RWPE1 (cell line): Measurements from ENCODE around the gene PLA2G4E.

Source experiments
- CTCF ChIA-PET: fragments of 350-600 bp; sonication (Branson Sonifier 250); formaldehyde crosslinking; extraction: SDS; loops from one replicate; lab custom pipeline; 2021; lab: Yijun Ruan, JAX
- POLR2A ChIA-PET: fragments of 400-600 bp; formaldehyde crosslinking; extraction: SDS; loops from one replicate; lab custom pipeline; 2020; ENCODE audit warnings: antibody characterized with exemption; ENCODE audit not compliant: low non-redundant PET; lab: Yijun Ruan, JAX
- DNase-seq: peaks from one replicate; pipeline ENCODE4 v3.0.0; 2012; ENCODE audit warnings: low spot score
- H3K27ac ChIP-seq: fragments of 450-650 bp; 2 replicates; pipeline ENCODE4 v1.5.1; 2017
- CTCF ChIP-seq: fragments of 450-650 bp; conservative IDR thresholded peaks from 2 replicates; pipeline ENCODE4 v1.5.1; 2017; ENCODE audit warnings: low read depth, mild to moderate bottlenecking

The PLA2G4E gene

GRCh38 chr15:41993472-41994170 is 27.2 kb downstream of the PLA2G4E start:
- no peak for DNase-seq
- no peak for TF ChIP-seq CTCF
- no peak overlapping the region for H3K27ac ChIP-seq
- POLR2A ChIA-PET, result no interaction called here
- CTCF ChIA-PET, result interaction anchor here (0.7 to 3.1 kb wide), 3 partner anchors 91 to 387 kb away, joined by 3 to 12 read pairs (median 4); no protein-coding TSS in a partner anchor

GRCh38 chr15:41992803-41993190 is 28.0 kb downstream of the PLA2G4E start:
- no peak for DNase-seq
- POLR2A ChIA-PET, result no interaction called here
- no peak overlapping the region for H3K27ac ChIP-seq
- CTCF ChIA-PET, result interaction anchor here (0.7 to 1.1 kb wide), 2 partner anchors 145 to 388 kb away, joined by 3 to 4 read pairs; no protein-coding TSS in a partner anchor
- no peak for TF ChIP-seq CTCF

GRCh38 chr15:41992151-41992802 is 28.6 kb downstream of the PLA2G4E start:
- DNase-seq, result no peak
- ChIA-PET POLR2A (interaction anchor here (0.5 kb wide), 1 partner anchor 70 kb away, joined by 5 read pairs; no protein-coding TSS in a partner anchor), CTCF (interaction anchor here (1.1 kb wide), 1 partner anchor 146 kb away, joined by 3 read pairs; no protein-coding TSS in a partner anchor)
- no peak for TF ChIP-seq CTCF
- H3K27ac ChIP-seq, result no peak overlapping the region

- ChIA-PET CTCF (interaction anchor here (0.7 to 3.1 kb wide), 5 partner anchors 60 to 93 kb away, joined by 4 to 26 read pairs (median 11); no protein-coding TSS in a partner anchor), POLR2A (no interaction called here)
- DNase-seq, result no peak
- no peak overlapping the region for H3K27ac ChIP-seq
- no peak for TF ChIP-seq CTCF
Measured at GRCh38 chr15:41990691-41991090, 30.2 kb downstream of the PLA2G4E start.

GRCh38 chr15:41990243-41990605 is 30.6 kb downstream of the PLA2G4E start:
- ChIA-PET POLR2A (no interaction called here), CTCF (interaction anchor here (0.7 to 3.1 kb wide), 15 partner anchors 41 to 148 kb away, joined by 3 to 26 read pairs (median 7); no protein-coding TSS in a partner anchor)
- H3K27ac ChIP-seq, result no peak overlapping the region
- no peak for TF ChIP-seq CTCF
- DNase-seq, result no peak

GRCh38 chr15:41989573-41990242 is 31.1 kb downstream of the PLA2G4E start:
- TF ChIP-seq CTCF, result peak; percentile 99
- ChIA-PET CTCF (interaction anchor here (0.6 to 3.1 kb wide), 24 partner anchors 10 to 486 kb away, joined by 3 to 26 read pairs (median 5); partner anchors contain the start of gene EHD4), POLR2A (no interaction called here)
- peak; percentile 87 for DNase-seq
- no peak overlapping the region for H3K27ac ChIP-seq
